Lower lobe of right lung (tissue), 2 donors: ENCODE data around the gene IFNA5. TPM values are rescaled to one million over a fixed set of nuclear protein-coding genes. Genes with fewer than 3 reads are reported as not detected.

Source experiments
- ATAC-seq, 2 donors: fragments of 200-7000 bp; cut with Tn5 transposase; one replicate each; pipeline ENCODE4 v1.9.1; 2020 to 2022; ENCODE audit warnings: mild to moderate bottlenecking in 2 of 2, moderate library complexity in 2 of 2
- DNase-seq: peaks from one replicate; pipeline ENCODE4 v3.0.0-alpha.2; 2020
- H3K27ac ChIP-seq: fragments of 200-600 bp; one replicate; pipeline ENCODE4 v1.8.0; 2022
- H3K27me3 ChIP-seq: fragments of 200-600 bp; one replicate; pipeline ENCODE4 v1.8.0; 2022; ENCODE audit warnings: low read depth
- H3K36me3 ChIP-seq: fragments of 200-600 bp; one replicate; pipeline ENCODE4 v1.8.0; 2022; ENCODE audit warnings: mild to moderate bottlenecking
- H3K4me1 ChIP-seq: fragments of 200-600 bp; one replicate; pipeline ENCODE4 v1.8.0; 2022
- H3K4me3 ChIP-seq: fragments of 200-600 bp; one replicate; pipeline ENCODE4 v1.8.0; 2022; ENCODE audit warnings: mild to moderate bottlenecking
- H3K9me3 ChIP-seq: fragments of 200-600 bp; one replicate; pipeline ENCODE4 v1.8.0; 2022
- CTCF ChIP-seq: fragments of 200-600 bp; IDR thresholded peaks from one replicate; pipeline ENCODE4 v1.8.0; 2022; ENCODE audit warnings: antibody characterized with exemption, mild to moderate bottlenecking
- intact Hi-C: fragments of 100-400 bp; cut with DNase I; formaldehyde crosslinking; loops from one replicate; pipeline ENCODE4 v1.11.0; 2022
- total RNA-seq: library from RNA; stranded (reverse); fragmentation: NEBNext Ultra II Directional; extraction: Animal tissue kit (Norgen Biotek cat#: 25700); gene quantifications from one replicate; pipeline ENCODE4 v1.2.1, GENCODE V29; 2021
- donor health status: DM: no; HTN: yes; CAD: no; lungs with severe emphysema.

IFNA5 gene
- total RNA-seq, 1 donor from 2014 or later, result not detected

GRCh38 chr9:21314152-21314551 is 9.0 kb upstream of the IFNA5 start:
- intact Hi-C loops, result no loop called here

GRCh38 chr9:21311889-21312288 is 6.8 kb upstream of the IFNA5 start:
- Histone ChIP-seq H3K27ac (no peak overlapping the region), H3K9me3 (no peaks in the 10 kb centered on the region), H3K4me3 (no peak overlapping the region), H3K27me3 (no peaks in the 10 kb centered on the region), H3K36me3 (no peaks in the 10 kb centered on the region), H3K4me1 (no peaks in the 10 kb centered on the region)
- no peak for TF ChIP-seq CTCF
- intact Hi-C loops, result no loop called here
- ATAC-seq, result no peak
- no peak for DNase-seq

More at GRCh38 chr9:21314152-21314551, 9.0 kb upstream of the IFNA5 start:
- peaks cover 4% of the 10 kb centered on the region for H3K4me1 ChIP-seq
- no peak for TF ChIP-seq CTCF
- H3K9me3 ChIP-seq, result no peaks in the 10 kb centered on the region
- ATAC-seq, result no peak
- H3K27me3 ChIP-seq, result no peaks in the 10 kb centered on the region
- no peak overlapping the region for H3K27ac ChIP-seq
- no peak overlapping the region for H3K4me3 ChIP-seq
- no peak for DNase-seq
- no peaks in the 10 kb centered on the region for H3K36me3 ChIP-seq

GRCh38 chr9:21295992-21296391 is 9.1 kb downstream of the IFNA5 start:
- no peaks in the 10 kb centered on the region for H3K4me1 ChIP-seq
- H3K36me3 ChIP-seq, result no peaks in the 10 kb centered on the region
- ATAC-seq (no peak), DNase-seq (no peak)
- no peak for TF ChIP-seq CTCF
- H3K4me3 ChIP-seq, result no peak overlapping the region
- intact Hi-C loops, result no loop called here
- H3K27me3 ChIP-seq, result no peaks in the 10 kb centered on the region
- no peak overlapping the region for H3K27ac ChIP-seq
- no peaks in the 10 kb centered on the region for H3K9me3 ChIP-seq

- H3K4me3 ChIP-seq, result no peak overlapping the region
- intact Hi-C loops, result no loop called here
- H3K27ac ChIP-seq, result no peak overlapping the region
- TF ChIP-seq CTCF, result no peak
- ATAC-seq, result no peak
- H3K36me3 ChIP-seq, result no peaks in the 10 kb centered on the region
- no peaks in the 10 kb centered on the region for H3K9me3 ChIP-seq
- H3K27me3 ChIP-seq, result no peaks in the 10 kb centered on the region
- no peaks in the 10 kb centered on the region for H3K4me1 ChIP-seq
- DNase-seq, result no peak
These were observed 10.1 kb downstream of the IFNA5 start for GRCh38 chr9:21294904-21295538.

- intact Hi-C loops, result no loop called here
- Histone ChIP-seq H3K36me3 (no peaks in the 10 kb centered on the region), H3K9me3 (no peaks in the 10 kb centered on the region), H3K4me3 (no peak overlapping the region), H3K27me3 (no peaks in the 10 kb centered on the region), H3K4me1 (no peaks in the 10 kb centered on the region), H3K27ac (no peak overlapping the region)
- ATAC-seq (no peak), DNase-seq (no peak)
- no peak for TF ChIP-seq CTCF
These were observed 10.7 kb downstream of the IFNA5 start for GRCh38 chr9:21294364-21294774.
